Erythroblast (primary cell): ENCODE data around the gene BCL7A.

Source experiments
- GATA1 ChIP-seq: IDR thresholded peaks from 2 replicates; pipeline ENCODE4 v1.6.1; 2011; ENCODE audit warnings: low read depth, mild to moderate bottlenecking, control low read depth, low read length, moderate library complexity
- POLR2A ChIP-seq: IDR thresholded peaks from 2 replicates; pipeline ENCODE4 v1.6.1; 2011; ENCODE audit warnings: mild to moderate bottlenecking, low read length

DNA sequence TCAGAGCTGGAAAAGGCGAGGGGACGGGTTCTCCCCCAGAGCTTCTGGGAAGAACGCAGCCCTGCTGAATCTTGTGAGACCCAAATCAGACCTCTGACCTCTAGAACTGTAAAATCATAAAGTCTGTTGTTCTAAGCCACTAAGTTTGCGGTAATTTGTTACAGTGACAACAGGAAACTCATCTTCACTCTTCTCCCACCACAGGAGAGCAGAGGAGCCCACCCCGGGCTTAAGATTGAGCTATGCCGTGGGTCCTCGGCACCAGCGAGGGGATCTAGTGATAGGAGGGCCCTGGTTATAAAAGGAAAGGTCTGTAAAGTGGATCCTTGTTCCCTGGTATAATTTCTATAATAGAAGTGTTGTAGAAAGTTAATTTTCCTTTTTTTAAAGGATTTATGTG is 64.4 kb downstream of the BCL7A start:
- peak; percentile 2 for TF ChIP-seq POLR2A
- TF ChIP-seq GATA1, result no peak
